Keratinocyte (primary cell): ENCODE data around the gene CORO1C. TPM values are rescaled to one million over a fixed set of nuclear protein-coding genes. Genes with fewer than 3 reads are reported as not detected.
"Not testable (repeated sequence)": the region's sequence is repeated elsewhere in the genome, so short reads cannot be mapped to it uniquely, and the experiment has no call there.

Source experiments
- DNase-seq: peaks from one replicate; pipeline ENCODE4 v3.0.0-alpha.2; 2011; ENCODE audit warnings: low read depth, missing footprints, low spot score
- FAIRE-seq: peaks from 2 replicates; lab custom pipeline; 2011; peaks lifted over from hg19 to GRCh38; lab: Jason Lieb, UNC
- H2AFZ ChIP-seq: 2 replicates; pipeline ENCODE4 v1.6.0; 2012; ENCODE audit warnings: low read length, control low read depth, inconsistent platforms; ENCODE audit not compliant: control insufficient read depth
- H3K27ac ChIP-seq: 2 replicates; pipeline ENCODE4 v1.5.1; 2011; ENCODE audit warnings: low read length; ENCODE audit not compliant: control insufficient read depth, insufficient read depth
- H3K27me3 ChIP-seq: 3 replicates; pipeline ENCODE4 v1.6.0; 2011; ENCODE audit warnings: low read length; ENCODE audit not compliant: control insufficient read depth, insufficient read depth; ENCODE audit errors: extremely low read depth
- H3K36me3 ChIP-seq, 2 experiments: 2 replicates in 1 of 2; 3 replicates in 1 of 2; pipeline ENCODE4 v1.5.1; 2011; ENCODE audit warnings: low read length in 2 of 2, mild to moderate bottlenecking in 1 of 2; ENCODE audit not compliant: control insufficient read depth in 2 of 2, insufficient read depth in 2 of 2; ENCODE audit errors: extremely low read depth in 1 of 2
- H3K4me1 ChIP-seq: 3 replicates; pipeline ENCODE4 v1.5.1; 2011; ENCODE audit warnings: low read length; ENCODE audit not compliant: control insufficient read depth, insufficient read depth; ENCODE audit errors: extremely low read depth
- H3K4me2 ChIP-seq: 3 replicates; pipeline ENCODE4 v1.6.0; 2011; ENCODE audit warnings: low read depth, low read length; ENCODE audit not compliant: control insufficient read depth, insufficient read depth; ENCODE audit errors: extremely low read depth
- H3K4me3 ChIP-seq, 3 experiments: fragments of 200-600 bp in 1 of 3; sonication (generic) in 1 of 3; 2 replicates in 2 of 3; 3 replicates in 1 of 3; pipeline ENCODE4 v1.5.1; 2011 to 2016; ENCODE audit warnings: low read length in 3 of 3, mild to moderate bottlenecking in 3 of 3, control low read depth in 2 of 3, inconsistent platforms in 1 of 3, low read depth in 1 of 3, mixed read lengths in 1 of 3, mixed run types in 1 of 3, moderate library complexity in 1 of 3; ENCODE audit not compliant: control insufficient read depth in 2 of 3, insufficient read depth in 2 of 3; ENCODE audit errors: extremely low read depth in 1 of 3
- H3K79me2 ChIP-seq: 2 replicates; pipeline ENCODE4 v1.6.0; 2012; ENCODE audit warnings: low read length; ENCODE audit not compliant: control insufficient read depth, insufficient read depth
- H3K9ac ChIP-seq: 3 replicates; pipeline ENCODE4 v1.6.0; 2011; ENCODE audit warnings: low read length; ENCODE audit not compliant: control insufficient read depth, insufficient read depth; ENCODE audit errors: extremely low read depth
- H3K9me1 ChIP-seq: 3 replicates; pipeline ENCODE4 v1.6.0; 2011; ENCODE audit warnings: low read length; ENCODE audit not compliant: control insufficient read depth, insufficient read depth; ENCODE audit errors: extremely low read depth
- H3K9me3 ChIP-seq: 2 replicates; pipeline ENCODE4 v1.5.1; 2012; ENCODE audit warnings: low read depth, low read length; ENCODE audit not compliant: control insufficient read depth
- H4K20me1 ChIP-seq: 3 replicates; pipeline ENCODE4 v1.6.0; 2011; ENCODE audit warnings: low read length; ENCODE audit not compliant: control insufficient read depth, insufficient read depth; ENCODE audit errors: extremely low read depth
- EZH2 ChIP-seq: IDR thresholded peaks from one replicate; pipeline ENCODE4 v1.6.1; 2012; ENCODE audit warnings: inconsistent platforms, mild to moderate bottlenecking, low read length, moderate library complexity
- dilution Hi-C: fragments of 300-500 bp; cut with MboI; formaldehyde crosslinking; loops from one replicate; pipeline ENCODE4 v1.7.0; 2020; ENCODE audit warnings: low sequenced_read_pairs; ENCODE audit not compliant: extremely low pct_ligation_motif_present
- polyA plus RNA-seq, 5 experiments: library from polyadenylated mRNA; depleted of rRNA in 3 of 5; stranded (reverse) in 3 of 5; stranded (forward) in 1 of 5; unstranded in 1 of 5; fragments of >200 nt; gene quantifications; 1 replicate in 1 of 5; 2 replicates in 3 of 5; 3 replicates in 1 of 5; pipeline versions ENCODE4 v1.2.1 to v1.2.3, GENCODE V29; 2011 to 2012; ENCODE audit warnings: missing spikeins in 2 of 5, low read depth in 1 of 5, low replicate concordance in 1 of 5
- TF ChIP-seq, protein P1 (sequence below), 3 experiments: IDR thresholded peaks in 1 of 3; conservative IDR thresholded peaks in 1 of 3; optimal IDR thresholded peaks in 1 of 3; 2 replicates in 2 of 3; 3 replicates in 1 of 3; pipeline versions ENCODE3 to v1.5.1; 2011; ENCODE audit warnings: low read length in 3 of 3, mild to moderate bottlenecking in 3 of 3, moderate library complexity in 2 of 3, control low read depth in 1 of 3, inconsistent platforms in 1 of 3; ENCODE audit not compliant: insufficient read depth in 2 of 3; ENCODE audit errors: extremely low read depth in 1 of 3

The CORO1C gene
- polyA plus RNA-seq, 1 donor (not counting 4 experiments of a cell fraction or from before 2014, with no cell fraction given): 283 TPM

DNA sequence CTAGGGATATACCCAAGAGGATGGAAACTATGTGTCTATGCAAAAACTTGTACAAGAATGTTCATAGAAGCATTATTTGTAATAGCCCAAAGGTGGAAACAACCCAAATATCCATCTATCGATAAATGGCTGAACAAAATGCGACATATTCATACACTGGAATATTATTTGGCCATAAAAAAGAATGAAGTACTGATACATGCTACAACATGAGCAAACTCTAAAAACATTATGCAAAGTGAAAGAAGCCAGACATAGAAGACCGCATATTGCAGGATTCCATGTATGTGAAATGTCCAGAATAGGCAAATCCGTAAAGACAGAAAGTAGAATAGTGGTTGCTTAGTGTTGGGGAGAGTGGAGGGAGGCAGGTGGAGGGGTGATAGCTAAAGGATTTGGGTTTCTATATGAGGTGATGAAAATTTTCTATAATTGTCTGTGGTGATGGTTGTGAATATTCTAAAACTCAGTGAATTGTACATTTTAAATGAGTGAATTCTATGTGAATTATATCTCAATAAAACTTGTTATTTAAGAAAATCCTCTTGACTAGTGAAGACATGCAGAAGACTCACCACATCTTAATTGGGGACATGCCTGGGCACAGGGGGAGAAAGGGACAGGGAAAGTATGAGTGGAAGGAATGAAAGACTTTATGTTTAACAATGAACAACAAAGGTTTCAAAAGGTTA lies 67.8 kb downstream of the CORO1C start:
- Histone ChIP-seq H3K9ac (no peak overlapping the region), H3K4me3 (peak overlapping the region in 1 of 3 experiments; percentile 4), H4K20me1 (peaks cover 6% of the 10 kb centered on the region), H3K79me2 (peaks cover 65% of the 10 kb centered on the region), H2AFZ (no peak overlapping the region), H3K4me2 (no peak overlapping the region), H3K27ac (peak overlapping the region; percentile 82), H3K9me3 (no peaks in the 10 kb centered on the region), H3K9me1 (no peaks in the 10 kb centered on the region), H3K4me1 (peaks cover 19% of the 10 kb centered on the region), H3K36me3 (peaks cover 14 to 15% of the 10 kb centered on the region in 2 experiments), H3K27me3 (no peaks in the 10 kb centered on the region)
- DNase-seq (no peak), FAIRE-seq (no peak)
- dilution Hi-C loops: loop anchor here (10.0 kb wide), 1 partner anchor 441 kb away; no protein-coding TSS in a partner anchor
- TF ChIP-seq EZH2: no peak
- TF ChIP-seq, protein P1, sequence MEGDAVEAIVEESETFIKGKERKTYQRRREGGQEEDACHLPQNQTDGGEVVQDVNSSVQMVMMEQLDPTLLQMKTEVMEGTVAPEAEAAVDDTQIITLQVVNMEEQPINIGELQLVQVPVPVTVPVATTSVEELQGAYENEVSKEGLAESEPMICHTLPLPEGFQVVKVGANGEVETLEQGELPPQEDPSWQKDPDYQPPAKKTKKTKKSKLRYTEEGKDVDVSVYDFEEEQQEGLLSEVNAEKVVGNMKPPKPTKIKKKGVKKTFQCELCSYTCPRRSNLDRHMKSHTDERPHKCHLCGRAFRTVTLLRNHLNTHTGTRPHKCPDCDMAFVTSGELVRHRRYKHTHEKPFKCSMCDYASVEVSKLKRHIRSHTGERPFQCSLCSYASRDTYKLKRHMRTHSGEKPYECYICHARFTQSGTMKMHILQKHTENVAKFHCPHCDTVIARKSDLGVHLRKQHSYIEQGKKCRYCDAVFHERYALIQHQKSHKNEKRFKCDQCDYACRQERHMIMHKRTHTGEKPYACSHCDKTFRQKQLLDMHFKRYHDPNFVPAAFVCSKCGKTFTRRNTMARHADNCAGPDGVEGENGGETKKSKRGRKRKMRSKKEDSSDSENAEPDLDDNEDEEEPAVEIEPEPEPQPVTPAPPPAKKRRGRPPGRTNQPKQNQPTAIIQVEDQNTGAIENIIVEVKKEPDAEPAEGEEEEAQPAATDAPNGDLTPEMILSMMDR (optimal IDR thresholded peaks at IDR 0.05 in 1 of 3, IDR thresholded peaks at IDR 0.05 in 1 of 3, conservative IDR thresholded peaks at IDR 0.05 in 1 of 3; ENCODE audit: extremely low read depth in 1 of 3, insufficient read depth in 2 of 3, low read length in 3 of 3): no peak

DNA sequence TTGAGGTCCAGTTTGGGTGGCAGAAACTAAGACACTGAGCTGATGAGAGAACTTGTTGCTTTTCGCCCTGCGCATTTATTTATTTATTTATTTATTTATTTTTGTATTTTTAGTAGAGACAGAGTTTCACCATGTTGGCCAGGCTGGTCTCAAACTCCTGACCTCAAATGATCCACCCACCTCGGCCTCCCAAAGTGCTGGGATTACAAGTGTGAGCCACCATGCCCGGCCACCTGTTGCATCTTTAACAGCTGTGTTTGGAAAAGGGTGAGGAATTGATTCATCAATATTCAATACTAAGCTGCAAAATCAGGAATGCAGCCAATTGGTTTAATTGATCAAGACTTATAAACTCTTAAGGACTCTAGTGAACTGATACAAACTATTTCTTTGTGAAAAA lies 73.2 kb downstream of the CORO1C start:
- H4K20me1 ChIP-seq, H3K9me1 ChIP-seq, FAIRE-seq, DNase-seq, dilution Hi-C loops, H3K4me1 ChIP-seq, H3K9ac ChIP-seq, H2AFZ ChIP-seq, H3K27me3 ChIP-seq, H3K4me2 ChIP-seq, H3K9me3 ChIP-seq, H3K27ac ChIP-seq, H3K4me3 ChIP-seq: not testable (repeated sequence)
- Histone ChIP-seq H3K79me2 (peaks cover 28% of the 10 kb centered on the region), H3K36me3 (peaks cover 36 to 37% of the 10 kb centered on the region in 2 experiments)
